ENCODE data around the gene CFAP210. TPM values are rescaled to one million over a fixed set of nuclear protein-coding genes. Genes with fewer than 3 reads are reported as not detected.

The CFAP210 gene
- total RNA-seq, 1 experiment from 2014 or later = not detected

DNA sequence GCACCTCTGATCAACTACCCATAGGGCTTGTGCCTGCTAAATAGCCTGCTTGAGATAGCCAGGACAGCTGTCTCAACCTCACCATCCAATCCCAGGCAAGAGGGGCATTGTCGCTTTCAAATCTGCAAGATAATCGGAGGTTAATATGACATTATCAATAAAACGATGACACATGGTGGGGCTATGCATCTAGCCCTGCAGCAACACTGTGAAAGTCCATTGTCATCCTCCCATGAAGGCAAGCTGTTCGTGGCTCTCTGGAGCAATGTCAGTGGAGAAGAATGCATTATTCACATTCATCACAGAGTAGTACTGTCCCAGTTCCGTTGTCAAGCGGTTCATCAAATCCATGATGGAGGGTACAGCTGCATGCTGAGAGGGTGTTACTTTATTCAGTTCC, 20.5 kb upstream of the CFAP210 start (continued):
- TF ChIP-seq, protein P1, sequence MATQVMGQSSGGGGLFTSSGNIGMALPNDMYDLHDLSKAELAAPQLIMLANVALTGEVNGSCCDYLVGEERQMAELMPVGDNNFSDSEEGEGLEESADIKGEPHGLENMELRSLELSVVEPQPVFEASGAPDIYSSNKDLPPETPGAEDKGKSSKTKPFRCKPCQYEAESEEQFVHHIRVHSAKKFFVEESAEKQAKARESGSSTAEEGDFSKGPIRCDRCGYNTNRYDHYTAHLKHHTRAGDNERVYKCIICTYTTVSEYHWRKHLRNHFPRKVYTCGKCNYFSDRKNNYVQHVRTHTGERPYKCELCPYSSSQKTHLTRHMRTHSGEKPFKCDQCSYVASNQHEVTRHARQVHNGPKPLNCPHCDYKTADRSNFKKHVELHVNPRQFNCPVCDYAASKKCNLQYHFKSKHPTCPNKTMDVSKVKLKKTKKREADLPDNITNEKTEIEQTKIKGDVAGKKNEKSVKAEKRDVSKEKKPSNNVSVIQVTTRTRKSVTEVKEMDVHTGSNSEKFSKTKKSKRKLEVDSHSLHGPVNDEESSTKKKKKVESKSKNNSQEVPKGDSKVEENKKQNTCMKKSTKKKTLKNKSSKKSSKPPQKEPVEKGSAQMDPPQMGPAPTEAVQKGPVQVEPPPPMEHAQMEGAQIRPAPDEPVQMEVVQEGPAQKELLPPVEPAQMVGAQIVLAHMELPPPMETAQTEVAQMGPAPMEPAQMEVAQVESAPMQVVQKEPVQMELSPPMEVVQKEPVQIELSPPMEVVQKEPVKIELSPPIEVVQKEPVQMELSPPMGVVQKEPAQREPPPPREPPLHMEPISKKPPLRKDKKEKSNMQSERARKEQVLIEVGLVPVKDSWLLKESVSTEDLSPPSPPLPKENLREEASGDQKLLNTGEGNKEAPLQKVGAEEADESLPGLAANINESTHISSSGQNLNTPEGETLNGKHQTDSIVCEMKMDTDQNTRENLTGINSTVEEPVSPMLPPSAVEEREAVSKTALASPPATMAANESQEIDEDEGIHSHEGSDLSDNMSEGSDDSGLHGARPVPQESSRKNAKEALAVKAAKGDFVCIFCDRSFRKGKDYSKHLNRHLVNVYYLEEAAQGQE (IDR thresholded peaks at IDR 0.05; ENCODE audit: low read depth) = no peak
- TF ChIP-seq ELF1 (IDR thresholded peaks at IDR 0.05; ENCODE audit: borderline replicate concordance, low read depth) = no peak
- TF ChIP-seq, protein P2, sequence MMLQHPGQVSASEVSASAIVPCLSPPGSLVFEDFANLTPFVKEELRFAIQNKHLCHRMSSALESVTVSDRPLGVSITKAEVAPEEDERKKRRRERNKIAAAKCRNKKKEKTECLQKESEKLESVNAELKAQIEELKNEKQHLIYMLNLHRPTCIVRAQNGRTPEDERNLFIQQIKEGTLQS (IDR thresholded peaks at IDR 0.05) = no peak

DNA sequence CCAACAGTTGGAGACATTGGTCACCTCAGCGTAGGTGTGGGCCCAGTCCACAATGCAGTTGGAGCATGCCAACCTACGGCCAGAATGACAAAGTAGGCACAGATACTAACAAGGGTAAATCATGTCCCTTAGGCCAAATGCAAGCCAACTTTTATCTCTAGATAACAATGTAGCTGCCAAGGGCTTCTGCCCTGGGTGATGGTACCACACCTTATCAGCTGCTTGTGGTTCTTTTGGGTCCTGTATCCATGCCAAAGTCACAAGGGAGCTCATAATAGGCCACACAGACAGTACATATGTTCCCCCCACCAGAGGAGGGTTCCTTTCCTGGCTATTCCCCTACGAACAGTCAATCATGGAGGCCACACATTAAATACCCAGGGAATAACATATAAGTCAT, 19.1 kb upstream of the CFAP210 start:
- intact Hi-C loops (cut with micrococcal nuclease) = no loop called here
- Histone ChIP-seq H2AFZ (ENCODE audit: low read depth, low read length, poor library complexity, severe bottlenecking) (no peak overlapping the region), H3K9ac (ENCODE audit: low read length) (no peak overlapping the region), H3K4me1 (ENCODE audit: control insufficient read depth in 1 of 2, insufficient read depth in 2 of 2, low read length in 2 of 2) (no peaks in the 10 kb centered on the region), H3K79me2 (ENCODE audit: insufficient read depth, low read length) (no peaks in the 10 kb centered on the region), H3K9me3 (ENCODE audit: control insufficient read depth in 1 of 2, insufficient read depth in 1 of 2, low read depth in 1 of 2, low read length in 2 of 2) (no peaks in the 10 kb centered on the region), H3K4me3 (replicated peaks in 1 of 2; ENCODE audit: low read depth in 1 of 2, low read length in 2 of 2) (no peak overlapping the region), H3K36me3 (ENCODE audit: control insufficient read depth in 1 of 2, insufficient read depth in 2 of 2, low read length in 2 of 2) (no peaks in the 10 kb centered on the region), H3K9me2 (ENCODE audit: insufficient read depth) (no peaks in the 10 kb centered on the region), H3K27me3 (ENCODE audit: insufficient read depth, low read length) (no peaks in the 10 kb centered on the region), H3K4me2 (ENCODE audit: low read length) (no peak overlapping the region), H3K27ac (ENCODE audit: low read depth, low read length) (no peak overlapping the region), H4K20me1 (ENCODE audit: insufficient read depth) (no peaks in the 10 kb centered on the region)
- TF ChIP-seq CBX3 (IDR thresholded peaks at IDR 0.05; ENCODE audit: low read depth) = no peak
- no peak for TF ChIP-seq ZNF274 (IDR thresholded peaks at IDR 0.05; ENCODE audit: low read depth, low read length)
- TF ChIP-seq POLR2A (IDR thresholded peaks at IDR 0.05; ENCODE audit: borderline replicate concordance, extremely low read depth, insufficient read depth, insufficient read length) = no peak
- TF ChIP-seq CEBPB (IDR thresholded peaks at IDR 0.05; ENCODE audit: low read depth) = no peak
- no peak for TF ChIP-seq FOSL1 (IDR thresholded peaks at IDR 0.05; ENCODE audit: low read depth)
- no peak for TF ChIP-seq POLR2AphosphoS5 (IDR thresholded peaks at IDR 0.05; ENCODE audit: low read depth, low read length)
- TF ChIP-seq EZH2phosphoT487 (IDR thresholded peaks at IDR 0.05; ENCODE audit: borderline replicate concordance) = no peak
- no peak for TF ChIP-seq SIN3A (IDR thresholded peaks at IDR 0.05; ENCODE audit: low read depth)
- TF ChIP-seq, protein P3, sequence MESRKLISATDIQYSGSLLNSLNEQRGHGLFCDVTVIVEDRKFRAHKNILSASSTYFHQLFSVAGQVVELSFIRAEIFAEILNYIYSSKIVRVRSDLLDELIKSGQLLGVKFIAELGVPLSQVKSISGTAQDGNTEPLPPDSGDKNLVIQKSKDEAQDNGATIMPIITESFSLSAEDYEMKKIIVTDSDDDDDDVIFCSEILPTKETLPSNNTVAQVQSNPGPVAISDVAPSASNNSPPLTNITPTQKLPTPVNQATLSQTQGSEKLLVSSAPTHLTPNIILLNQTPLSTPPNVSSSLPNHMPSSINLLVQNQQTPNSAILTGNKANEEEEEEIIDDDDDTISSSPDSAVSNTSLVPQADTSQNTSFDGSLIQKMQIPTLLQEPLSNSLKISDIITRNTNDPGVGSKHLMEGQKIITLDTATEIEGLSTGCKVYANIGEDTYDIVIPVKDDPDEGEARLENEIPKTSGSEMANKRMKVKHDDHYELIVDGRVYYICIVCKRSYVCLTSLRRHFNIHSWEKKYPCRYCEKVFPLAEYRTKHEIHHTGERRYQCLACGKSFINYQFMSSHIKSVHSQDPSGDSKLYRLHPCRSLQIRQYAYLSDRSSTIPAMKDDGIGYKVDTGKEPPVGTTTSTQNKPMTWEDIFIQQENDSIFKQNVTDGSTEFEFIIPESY (IDR thresholded peaks at IDR 0.05; ENCODE audit: extremely low read depth, insufficient replicate concordance, low read length) = no peak
- TF ChIP-seq, protein P2 (IDR thresholded peaks at IDR 0.05) = no peak
- DNase-seq (ENCODE audit: low read depth, low spot score) (no peak), ATAC-seq (no peak)
- no TSS peak for BruUV-seq (replicated peaks)
- ChIA-PET POLR2A (no interaction called here), CTCF (no interaction called here), RAD21 (ENCODE audit: low non-redundant PET in 1 of 2, low total read pairs in 2 of 2, uncharacterized antibody in 2 of 2, unreplicated experiment in 2 of 2) (no interaction called here)

Measured in HCT116 (cell line).